ENCODE measurements around the gene MAGEA1.

Gene MAGEA1

DNA sequence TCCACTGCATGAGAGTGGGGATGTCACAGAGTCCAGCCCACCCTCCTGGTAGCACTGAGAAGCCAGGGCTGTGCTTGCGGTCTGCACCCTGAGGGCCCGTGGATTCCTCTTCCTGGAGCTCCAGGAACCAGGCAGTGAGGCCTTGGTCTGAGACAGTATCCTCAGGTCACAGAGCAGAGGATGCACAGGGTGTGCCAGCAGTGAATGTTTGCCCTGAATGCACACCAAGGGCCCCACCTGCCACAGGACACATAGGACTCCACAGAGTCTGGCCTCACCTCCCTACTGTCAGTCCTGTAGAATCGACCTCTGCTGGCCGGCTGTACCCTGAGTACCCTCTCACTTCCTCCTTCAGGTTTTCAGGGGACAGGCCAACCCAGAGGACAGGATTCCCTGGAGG, 2.7 kb downstream of the MAGEA1 start:
- Histone ChIP-seq H3K79me2 (ENCODE audit: insufficient read depth, low read length) (no peaks in the 10 kb centered on the region), H3K27ac (ENCODE audit: low read depth, low read length, poor library complexity, severe bottlenecking) (no peak overlapping the region), H3K9me2 (ENCODE audit: low read depth, low read length) (no peaks in the 10 kb centered on the region), H3K9me3 (ENCODE audit: low read length) (no peaks in the 10 kb centered on the region), H3K9ac (ENCODE audit: low read length) (no peak overlapping the region), H3K4me2 (ENCODE audit: low read length) (no peak overlapping the region), H2AFZ (ENCODE audit: low read length) (no peak overlapping the region), H3K36me3 (ENCODE audit: insufficient read depth, low read length) (no peaks in the 10 kb centered on the region), H3F3A (ENCODE audit: insufficient read depth, low read length) (no peaks in the 10 kb centered on the region), H3K4me3 (ENCODE audit: low read depth, low read length, poor library complexity, severe bottlenecking) (no peak overlapping the region), H3K4me1 (ENCODE audit: insufficient read depth, low read length, severe bottlenecking) (no peaks in the 10 kb centered on the region), H3K27me3 (ENCODE audit: insufficient read depth, low read length) (no peaks in the 10 kb centered on the region), H4K20me1 (ENCODE audit: insufficient read depth, low read length) (no peaks in the 10 kb centered on the region)
- TF ChIP-seq EZH2 (IDR thresholded peaks at IDR 0.05; ENCODE audit: borderline replicate concordance, low read length) = no peak
- TF ChIP-seq, protein P1, sequence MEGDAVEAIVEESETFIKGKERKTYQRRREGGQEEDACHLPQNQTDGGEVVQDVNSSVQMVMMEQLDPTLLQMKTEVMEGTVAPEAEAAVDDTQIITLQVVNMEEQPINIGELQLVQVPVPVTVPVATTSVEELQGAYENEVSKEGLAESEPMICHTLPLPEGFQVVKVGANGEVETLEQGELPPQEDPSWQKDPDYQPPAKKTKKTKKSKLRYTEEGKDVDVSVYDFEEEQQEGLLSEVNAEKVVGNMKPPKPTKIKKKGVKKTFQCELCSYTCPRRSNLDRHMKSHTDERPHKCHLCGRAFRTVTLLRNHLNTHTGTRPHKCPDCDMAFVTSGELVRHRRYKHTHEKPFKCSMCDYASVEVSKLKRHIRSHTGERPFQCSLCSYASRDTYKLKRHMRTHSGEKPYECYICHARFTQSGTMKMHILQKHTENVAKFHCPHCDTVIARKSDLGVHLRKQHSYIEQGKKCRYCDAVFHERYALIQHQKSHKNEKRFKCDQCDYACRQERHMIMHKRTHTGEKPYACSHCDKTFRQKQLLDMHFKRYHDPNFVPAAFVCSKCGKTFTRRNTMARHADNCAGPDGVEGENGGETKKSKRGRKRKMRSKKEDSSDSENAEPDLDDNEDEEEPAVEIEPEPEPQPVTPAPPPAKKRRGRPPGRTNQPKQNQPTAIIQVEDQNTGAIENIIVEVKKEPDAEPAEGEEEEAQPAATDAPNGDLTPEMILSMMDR (IDR thresholded peaks at IDR 0.05; ENCODE audit: low read length) = no peak

DNA sequence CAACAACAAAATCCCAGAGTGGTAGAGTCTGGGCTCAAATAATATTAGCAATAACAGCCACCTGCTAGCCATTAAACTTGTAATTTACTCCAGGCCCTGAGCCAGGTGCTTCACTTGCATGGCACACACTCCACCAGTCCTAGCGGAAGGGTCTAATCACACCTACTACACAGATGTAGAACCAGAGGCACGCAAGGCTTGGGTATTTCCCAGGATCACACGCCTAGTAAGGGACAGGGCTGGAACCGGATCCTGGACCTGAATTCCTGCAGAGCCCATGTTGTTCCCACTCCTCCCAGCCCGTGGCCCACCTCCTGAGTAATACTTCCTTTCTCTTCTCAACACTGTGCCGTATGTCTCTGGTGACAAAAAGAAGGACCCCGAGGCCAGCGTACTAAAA, 5.7 kb downstream of the MAGEA1 start:
- Histone ChIP-seq H3K27me3 (ENCODE audit: insufficient read depth, low read length) (no peaks in the 10 kb centered on the region), H2AFZ (ENCODE audit: low read length) (no peak overlapping the region)
- no peak for TF ChIP-seq EZH2 (IDR thresholded peaks at IDR 0.05; ENCODE audit: borderline replicate concordance, low read length)
- TF ChIP-seq, protein P1 (IDR thresholded peaks at IDR 0.05; ENCODE audit: low read length) = no peak

GRCh38 chrX:153190381-153190780, 11.3 kb downstream of the MAGEA1 start:
- Histone ChIP-seq H3K27ac (ENCODE audit: low read depth, low read length, poor library complexity, severe bottlenecking) (no peak overlapping the region), H3K36me3 (ENCODE audit: insufficient read depth, low read length) (no peaks in the 10 kb centered on the region), H2AFZ (ENCODE audit: low read length) (no peak overlapping the region), H3K4me3 (ENCODE audit: low read depth, low read length, poor library complexity, severe bottlenecking) (no peak overlapping the region), H3K9me2 (ENCODE audit: low read depth, low read length) (no peaks in the 10 kb centered on the region), H3K9me3 (ENCODE audit: low read length) (no peaks in the 10 kb centered on the region), H3K4me2 (ENCODE audit: low read length) (no peak overlapping the region), H3K4me1 (ENCODE audit: insufficient read depth, low read length, severe bottlenecking) (no peaks in the 10 kb centered on the region), H3K27me3 (ENCODE audit: insufficient read depth, low read length) (no peaks in the 10 kb centered on the region), H3K79me2 (ENCODE audit: insufficient read depth, low read length) (no peaks in the 10 kb centered on the region), H3K9ac (ENCODE audit: low read length) (no peak overlapping the region), H4K20me1 (ENCODE audit: insufficient read depth, low read length) (no peaks in the 10 kb centered on the region), H3F3A (ENCODE audit: insufficient read depth, low read length) (no peaks in the 10 kb centered on the region)
- TF ChIP-seq, protein P1 (IDR thresholded peaks at IDR 0.05; ENCODE audit: low read length) = no peak
- TF ChIP-seq EZH2 (IDR thresholded peaks at IDR 0.05; ENCODE audit: borderline replicate concordance, low read length) = no peak

More for the DNA sequence above, 5.7 kb downstream of the MAGEA1 start:
- Histone ChIP-seq H3K4me3 (ENCODE audit: low read depth, low read length, poor library complexity, severe bottlenecking) (no peak overlapping the region), H3K79me2 (ENCODE audit: insufficient read depth, low read length) (no peaks in the 10 kb centered on the region), H4K20me1 (ENCODE audit: insufficient read depth, low read length) (no peaks in the 10 kb centered on the region), H3K9me2 (ENCODE audit: low read depth, low read length) (no peaks in the 10 kb centered on the region), H3K9me3 (ENCODE audit: low read length) (no peaks in the 10 kb centered on the region), H3F3A (ENCODE audit: insufficient read depth, low read length) (no peaks in the 10 kb centered on the region), H3K27ac (ENCODE audit: low read depth, low read length, poor library complexity, severe bottlenecking) (no peak overlapping the region), H3K9ac (ENCODE audit: low read length) (no peak overlapping the region), H3K36me3 (ENCODE audit: insufficient read depth, low read length) (no peaks in the 10 kb centered on the region), H3K4me1 (ENCODE audit: insufficient read depth, low read length, severe bottlenecking) (no peaks in the 10 kb centered on the region), H3K4me2 (ENCODE audit: low read length) (no peak overlapping the region)

All from OCI-LY1 (cell line).